ENCODE results near the gene CCDC102A. TPM values are rescaled to one million over a fixed set of nuclear protein-coding genes. Genes with fewer than 3 reads are reported as not detected.

The CCDC102A gene
- total RNA-seq, 4 donors from 2014 or later, result 1.2 to 9.3 (median 3.4) TPM

DNA sequence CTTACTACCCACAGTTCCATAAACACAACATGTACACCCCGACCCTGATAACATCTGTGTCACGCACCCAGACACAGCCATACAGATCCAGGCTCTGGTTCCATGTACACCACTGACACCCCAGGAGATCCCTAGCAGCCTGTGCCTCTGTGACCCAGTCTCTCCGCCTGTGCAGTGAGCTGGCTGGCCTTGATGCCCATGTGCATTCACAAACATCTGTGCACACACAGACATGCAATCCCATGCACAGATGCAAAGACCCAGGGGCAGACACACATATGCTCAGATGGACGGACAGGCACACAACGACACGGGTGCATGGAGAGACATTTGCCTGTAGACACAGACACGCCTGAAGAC, 4.1 kb downstream of the CCDC102A start:
- intact Hi-C loops (cut with DNase I; ENCODE audit: low total_unique reads) (no loop called here), in situ Hi-C loops (cut with MboI; ENCODE audit: low sequenced_read_pairs in 4 of 4) (no loop called here)
- Histone ChIP-seq H3K27me3 (no peaks in the 10 kb centered on the region), H3K4me3 (no peak overlapping the region), H3K27ac (no peak overlapping the region), H3K36me3 (no peaks in the 10 kb centered on the region), H3K4me1 (peaks cover 0 to 6% of the 10 kb centered on the region in 2 donors), H3K9me3 (no peaks in the 10 kb centered on the region)
- no peak for TF ChIP-seq POLR2A (IDR thresholded peaks at IDR 0.05)
- TF ChIP-seq, protein P1, sequence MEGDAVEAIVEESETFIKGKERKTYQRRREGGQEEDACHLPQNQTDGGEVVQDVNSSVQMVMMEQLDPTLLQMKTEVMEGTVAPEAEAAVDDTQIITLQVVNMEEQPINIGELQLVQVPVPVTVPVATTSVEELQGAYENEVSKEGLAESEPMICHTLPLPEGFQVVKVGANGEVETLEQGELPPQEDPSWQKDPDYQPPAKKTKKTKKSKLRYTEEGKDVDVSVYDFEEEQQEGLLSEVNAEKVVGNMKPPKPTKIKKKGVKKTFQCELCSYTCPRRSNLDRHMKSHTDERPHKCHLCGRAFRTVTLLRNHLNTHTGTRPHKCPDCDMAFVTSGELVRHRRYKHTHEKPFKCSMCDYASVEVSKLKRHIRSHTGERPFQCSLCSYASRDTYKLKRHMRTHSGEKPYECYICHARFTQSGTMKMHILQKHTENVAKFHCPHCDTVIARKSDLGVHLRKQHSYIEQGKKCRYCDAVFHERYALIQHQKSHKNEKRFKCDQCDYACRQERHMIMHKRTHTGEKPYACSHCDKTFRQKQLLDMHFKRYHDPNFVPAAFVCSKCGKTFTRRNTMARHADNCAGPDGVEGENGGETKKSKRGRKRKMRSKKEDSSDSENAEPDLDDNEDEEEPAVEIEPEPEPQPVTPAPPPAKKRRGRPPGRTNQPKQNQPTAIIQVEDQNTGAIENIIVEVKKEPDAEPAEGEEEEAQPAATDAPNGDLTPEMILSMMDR (IDR thresholded peaks at IDR 0.05 in 4 of 5, conservative IDR thresholded peaks at IDR 0.05 in 1 of 5), result no peak
- ATAC-seq (no peak), DNase-seq (peak in 1 of 2 donors; percentile 4)

DNA sequence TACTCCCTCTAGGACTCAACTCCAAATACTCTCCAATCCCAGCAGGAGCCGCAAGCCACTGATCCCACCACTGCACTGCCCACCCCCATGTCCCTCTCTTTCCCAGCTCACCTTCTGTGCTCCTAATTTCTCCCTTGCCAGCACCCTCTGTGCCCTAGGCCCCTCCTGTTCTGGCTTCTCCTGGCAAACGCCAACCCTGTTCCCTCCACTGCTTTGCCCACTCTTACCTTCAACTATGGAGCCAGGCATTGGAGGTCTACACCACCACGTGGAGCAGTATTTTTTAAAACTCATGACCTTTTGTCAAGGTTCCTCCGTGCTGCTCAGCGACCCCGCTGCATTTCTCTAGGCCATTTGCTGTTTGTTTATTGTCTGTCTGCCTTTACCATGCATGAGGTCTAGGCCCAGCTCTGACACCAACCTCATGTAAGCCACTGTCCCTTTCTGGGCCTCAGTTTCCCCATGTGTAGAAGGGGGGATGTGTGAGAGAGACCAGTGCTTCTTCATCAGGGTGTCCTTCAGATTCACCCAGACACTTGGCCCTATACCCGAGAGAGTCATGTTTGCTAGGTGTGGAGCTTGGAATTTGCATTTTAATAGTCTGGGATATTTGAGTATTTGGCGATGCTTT, 4.6 kb downstream of the CCDC102A start:
- no peaks in the 10 kb centered on the region for H3K27me3 ChIP-seq
- no peaks in the 10 kb centered on the region for H3K36me3 ChIP-seq
- intact Hi-C loops (cut with DNase I; ENCODE audit: low total_unique reads) (no loop called here), in situ Hi-C loops (cut with MboI; ENCODE audit: low sequenced_read_pairs in 4 of 4) (no loop called here)
- ATAC-seq (no peak), DNase-seq (no peak)
- H3K4me1 ChIP-seq, result peaks cover 0 to 2% of the 10 kb centered on the region in 2 donors
- H3K9me3 ChIP-seq, result no peaks in the 10 kb centered on the region
- H3K4me3 ChIP-seq, result no peak overlapping the region
- H3K27ac ChIP-seq, result no peak overlapping the region
- TF ChIP-seq, protein P1 (IDR thresholded peaks at IDR 0.05 in 4 of 5, conservative IDR thresholded peaks at IDR 0.05 in 1 of 5), result no peak
- no peak for TF ChIP-seq POLR2A (IDR thresholded peaks at IDR 0.05)

DNA sequence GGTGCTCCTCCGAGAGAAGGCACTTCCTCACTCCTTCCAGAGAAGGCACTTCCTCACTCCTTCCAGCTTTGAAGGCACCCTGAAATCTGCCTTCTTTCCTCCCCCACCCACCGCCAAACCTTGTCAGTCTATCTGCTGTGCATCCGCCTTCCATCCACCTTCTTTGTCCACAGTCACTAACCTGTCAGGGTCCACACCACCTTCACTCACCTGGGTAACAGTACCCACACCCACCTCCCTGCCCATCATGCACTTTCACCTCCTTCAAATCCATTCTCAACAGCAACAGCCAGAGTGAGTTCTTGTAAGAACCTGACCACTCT, 5.2 kb downstream of the CCDC102A start:
- H3K9me3 ChIP-seq, result no peaks in the 10 kb centered on the region
- no peaks in the 10 kb centered on the region for H3K27me3 ChIP-seq
- H3K4me1 ChIP-seq, result no peaks in the 10 kb centered on the region
- ATAC-seq (no peak), DNase-seq (no peak)
- in situ Hi-C loops (cut with MboI; ENCODE audit: low sequenced_read_pairs in 4 of 4) (no loop called here), intact Hi-C loops (cut with DNase I; ENCODE audit: low total_unique reads) (no loop called here)
- H3K4me3 ChIP-seq, result no peak overlapping the region
- H3K36me3 ChIP-seq, result no peaks in the 10 kb centered on the region
- no peak overlapping the region for H3K27ac ChIP-seq
- no peak for TF ChIP-seq POLR2A (IDR thresholded peaks at IDR 0.05)
- TF ChIP-seq, protein P1 (IDR thresholded peaks at IDR 0.05 in 4 of 5, conservative IDR thresholded peaks at IDR 0.05 in 1 of 5), result no peak

DNA sequence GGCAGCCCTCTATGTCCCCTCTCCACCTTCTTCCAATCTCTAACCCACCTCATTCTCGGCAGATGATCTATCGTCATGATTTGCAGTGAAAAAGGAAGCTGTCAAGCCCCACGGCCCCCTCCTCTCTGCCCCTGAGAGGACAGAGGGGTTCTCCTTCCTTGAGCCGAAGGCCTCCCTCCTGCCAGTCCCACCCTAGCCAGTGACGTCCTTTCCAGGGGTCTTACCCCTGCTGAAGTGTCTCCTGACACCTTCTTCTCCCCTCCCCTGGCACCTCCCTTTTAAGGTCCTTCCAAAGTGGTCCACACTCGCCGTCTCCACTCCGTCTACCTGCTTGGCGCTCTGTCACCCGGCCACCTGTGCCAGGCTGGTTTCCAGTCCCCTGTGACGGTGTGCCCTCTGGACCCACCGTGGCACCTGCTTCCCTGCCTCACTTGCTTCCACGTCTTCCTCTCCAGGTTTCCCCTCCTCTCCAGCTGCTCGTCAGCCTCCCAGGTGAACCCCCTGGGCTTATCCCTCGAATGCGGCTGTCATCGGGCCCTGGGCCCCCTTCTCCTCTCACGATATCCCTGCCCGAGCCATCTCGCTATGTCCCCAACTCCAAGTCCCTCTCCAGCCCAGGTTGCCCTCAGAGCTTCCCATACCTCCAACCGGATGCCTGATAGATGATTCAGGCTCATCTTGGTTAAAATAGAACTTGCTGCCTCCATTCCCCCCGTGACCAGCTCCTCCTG, 5.7 kb downstream of the CCDC102A start:
- DNase-seq (peak in 1 of 2 donors; percentile 5), ATAC-seq (no peak)
- TF ChIP-seq POLR2A (IDR thresholded peaks at IDR 0.05), result no peak
- TF ChIP-seq, protein P1 (IDR thresholded peaks at IDR 0.05 in 4 of 5, conservative IDR thresholded peaks at IDR 0.05 in 1 of 5), result no peak
- no peaks in the 10 kb centered on the region for H3K4me1 ChIP-seq
- H3K9me3 ChIP-seq, result no peaks in the 10 kb centered on the region
- no peaks in the 10 kb centered on the region for H3K27me3 ChIP-seq
- intact Hi-C loops (cut with DNase I; ENCODE audit: low total_unique reads) (no loop called here), in situ Hi-C loops (cut with MboI; ENCODE audit: low sequenced_read_pairs in 4 of 4) (no loop called here)
- no peak overlapping the region for H3K27ac ChIP-seq
- no peaks in the 10 kb centered on the region for H3K36me3 ChIP-seq
- no peak overlapping the region for H3K4me3 ChIP-seq

Data from gastrocnemius medialis (tissue), 4 donors.